Measurements from ENCODE around the gene SLC5A2.
"Not testable (repeated sequence)": the region's sequence is repeated elsewhere in the genome, so short reads cannot be mapped to it uniquely, and the experiment has no call there.

The SLC5A2 gene
- 1.6 to 4.1 reads per million in 2 donors for total RNA-seq

GRCh38 chr16:31483081-31483480 lies at the start of gene SLC5A2:
SLC5A2 (plus strand) TSS chr16:31483123; CDS start chr16:31483137, 14 bp downstream.
- DNase-seq: no peak

GRCh38 chr16:31435341-31436220 lies 47.3 kb upstream of the SLC5A2 start:
- no peak for DNase-seq

DNA sequence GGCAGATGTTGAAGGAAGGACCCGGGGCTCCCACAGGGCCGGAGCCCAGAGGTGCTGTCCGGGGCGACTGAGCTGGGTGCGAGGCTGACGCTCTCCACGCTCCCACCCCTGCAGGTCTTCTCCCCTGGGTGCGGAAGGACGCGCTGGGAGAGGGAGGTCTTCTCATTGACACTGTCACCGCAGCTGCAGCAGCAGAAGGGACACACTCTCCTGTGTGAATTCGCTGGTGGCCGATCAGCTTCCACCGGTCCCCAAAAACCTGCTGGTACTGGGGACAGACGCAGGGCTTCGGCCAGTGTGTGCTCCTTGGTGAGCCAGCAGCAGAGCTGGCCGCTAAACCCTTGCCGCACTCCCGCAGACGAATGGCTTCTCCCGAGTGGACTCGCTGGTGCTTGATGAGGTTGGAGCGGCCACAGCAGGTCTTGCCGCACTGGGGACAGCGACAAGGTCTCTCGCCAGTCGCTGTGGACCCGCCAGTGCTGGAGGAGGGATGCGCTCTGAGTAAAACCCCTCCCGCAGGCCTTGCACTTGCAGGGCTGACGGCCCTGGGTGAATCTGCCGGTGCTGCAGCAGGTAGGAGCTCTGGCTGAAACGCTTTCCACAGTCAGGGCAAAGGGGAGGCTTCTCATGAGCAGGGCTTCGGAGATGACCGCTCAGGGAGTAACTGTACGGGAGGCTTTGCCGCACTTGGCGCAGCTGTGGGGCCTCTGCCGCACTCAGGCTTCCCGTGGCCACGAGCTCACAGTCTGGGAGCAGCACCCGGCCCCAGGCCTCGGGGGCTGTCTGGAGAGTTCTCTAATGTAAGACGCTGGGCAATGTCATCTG lies 46.5 kb upstream of the SLC5A2 start:
- DNase-seq: no peak

DNA sequence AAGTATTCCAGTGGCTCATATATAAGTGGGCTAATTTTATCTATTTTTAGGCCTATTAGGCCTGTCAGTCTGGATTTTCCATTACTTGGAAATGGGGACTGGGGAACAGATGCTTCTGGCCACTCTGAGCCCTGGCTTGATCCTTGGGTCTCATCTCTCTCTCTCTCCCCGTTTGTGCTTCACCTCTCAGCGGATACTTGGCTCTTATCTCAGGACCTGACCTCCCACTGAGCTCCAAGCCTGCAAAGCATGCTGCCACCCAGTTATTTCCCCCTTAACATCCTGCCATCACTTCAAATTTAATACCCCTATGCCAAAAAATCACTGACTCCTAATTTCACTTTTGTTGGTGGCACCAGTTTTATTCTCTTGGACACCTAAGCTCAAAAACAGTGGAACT lies 44.5 kb upstream of the SLC5A2 start:
- DNase-seq: no peak

GRCh38 chr16:31439023-31439422 lies 43.9 kb upstream of the SLC5A2 start:
- peak in 1 of 5 experiments; percentile 53 for DNase-seq

DNA sequence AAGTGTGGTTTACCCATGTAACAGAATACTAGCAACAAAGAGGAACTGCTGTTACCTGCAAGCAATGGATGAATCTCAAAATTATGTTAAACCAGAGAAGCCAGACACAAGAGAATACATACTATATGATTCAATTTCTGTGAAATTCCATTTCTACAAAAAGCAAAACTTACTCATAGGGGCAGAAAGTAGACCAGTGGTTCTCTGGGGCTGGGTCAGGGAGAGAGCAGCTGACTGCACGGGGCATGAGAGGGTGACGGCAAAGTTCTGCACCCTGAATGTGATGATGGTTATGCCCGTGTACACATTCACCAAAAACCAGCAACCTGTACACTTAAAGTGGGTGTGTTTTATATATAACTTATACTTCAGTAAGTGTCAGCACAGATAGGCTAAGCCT lies 43.4 kb upstream of the SLC5A2 start:
- no peak for DNase-seq

DNA sequence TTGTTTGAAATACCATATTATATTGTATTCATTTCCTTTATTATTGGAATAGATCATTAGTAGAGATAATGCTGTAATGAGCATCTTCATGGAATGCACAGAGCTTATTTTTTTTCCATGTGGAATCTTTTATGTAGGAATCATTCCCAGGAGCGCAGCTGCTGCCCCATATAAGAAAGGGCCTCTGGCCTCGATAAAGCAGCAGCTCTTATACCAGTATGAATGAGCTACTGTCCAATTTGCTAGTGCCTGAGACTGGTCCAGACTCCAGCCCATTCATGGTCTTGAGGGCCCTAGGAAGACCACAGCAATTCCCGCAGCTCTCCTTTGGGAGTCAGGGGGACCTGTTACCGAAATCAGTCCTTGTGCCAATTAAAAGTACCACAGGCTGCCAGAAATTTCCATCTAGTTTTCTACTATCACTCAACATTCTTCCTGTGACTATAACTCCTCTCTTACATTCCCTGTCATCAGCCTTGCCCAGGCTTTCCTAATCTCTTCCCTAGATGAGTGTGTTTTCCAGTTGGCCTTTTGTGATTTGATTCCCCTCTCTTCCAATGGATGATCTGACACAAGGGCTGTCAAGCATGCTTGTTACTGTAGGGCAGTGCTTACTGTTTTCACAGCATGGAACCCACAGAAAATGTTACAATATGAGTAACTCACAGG lies 42.3 kb upstream of the SLC5A2 start:
- peak in 1 of 5 experiments; percentile 30 for DNase-seq

GRCh38 chr16:31441956-31442355 lies 41.0 kb upstream of the SLC5A2 start:
- DNase-seq: no peak

DNA sequence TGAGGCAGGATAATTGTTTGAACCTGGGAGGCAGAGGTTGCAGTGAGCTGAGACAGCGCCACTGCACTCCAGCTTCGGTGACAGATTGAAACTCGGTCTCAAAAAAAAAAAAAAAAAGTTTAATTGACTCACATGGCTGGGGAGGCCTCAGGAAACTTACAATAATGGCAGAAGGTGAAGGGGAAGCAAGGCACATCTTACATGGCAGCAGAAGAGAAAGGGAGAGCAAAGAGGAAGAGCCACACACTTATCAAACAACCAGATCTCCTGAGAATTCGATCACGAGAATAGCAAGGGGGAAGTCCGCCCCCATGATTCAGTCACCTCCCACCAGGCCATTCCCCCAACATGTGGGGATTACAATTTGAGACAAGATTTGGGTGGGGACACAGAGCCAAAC lies 37.0 kb upstream of the SLC5A2 start:
- DNase-seq: not testable (repeated sequence)

DNA sequence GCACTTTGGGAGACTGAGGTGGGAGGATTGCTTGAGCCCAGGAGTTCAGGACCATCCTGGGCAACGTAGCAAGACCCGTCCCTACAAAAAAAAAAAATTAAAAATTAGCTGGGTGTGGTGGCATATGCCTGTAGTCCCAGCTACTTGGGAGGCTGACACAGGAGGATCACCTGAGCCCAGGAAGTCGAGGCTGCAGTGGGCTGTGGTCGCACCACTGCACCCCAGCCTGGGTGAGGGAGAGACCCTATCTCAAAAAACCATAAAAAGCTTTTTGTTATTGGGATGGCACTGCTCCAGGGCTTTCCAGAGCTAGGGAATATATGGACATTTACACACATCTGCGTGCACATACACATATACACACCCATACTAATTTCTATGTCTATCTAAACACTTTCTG lies 31.7 kb upstream of the SLC5A2 start:
- no peak for DNase-seq

DNA sequence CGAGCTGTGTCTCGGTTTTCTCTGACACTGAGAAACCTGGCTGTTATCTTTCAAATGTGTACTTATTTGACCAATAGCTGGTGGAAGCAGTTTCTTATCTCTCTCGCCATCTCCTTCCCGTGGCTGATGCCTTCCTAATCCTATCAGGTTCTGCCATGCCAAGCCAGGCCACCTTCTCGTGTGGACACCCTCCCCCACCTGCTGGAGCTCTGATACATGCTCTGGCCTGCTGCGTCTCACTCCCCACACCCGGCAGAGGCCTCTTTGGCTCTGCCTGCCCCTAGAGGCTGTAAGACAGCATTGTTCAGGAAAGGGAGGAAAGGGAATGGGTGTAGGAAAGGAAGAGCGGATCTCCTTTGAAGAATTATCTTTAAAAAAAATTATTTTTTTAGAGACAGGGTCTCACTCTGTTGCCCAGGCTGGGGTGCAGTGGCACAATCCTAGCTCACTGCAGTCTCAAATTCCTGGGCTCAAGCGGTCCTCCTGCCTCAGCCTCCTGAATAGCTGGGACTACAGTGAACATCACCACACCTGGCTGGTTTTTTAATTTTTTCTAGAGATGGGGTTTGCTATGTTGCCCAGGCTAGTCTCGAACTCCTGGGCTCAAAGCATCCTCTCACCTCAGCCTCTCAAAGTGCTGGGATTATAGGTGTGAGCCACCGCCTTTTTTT lies 31.1 kb upstream of the SLC5A2 start:
- DNase-seq: peak in 1 of 5 experiments; percentile 38

- DNase-seq: no peak
Observed at GRCh38 chr16:31452631-31453106, 30.3 kb upstream of the SLC5A2 start.

- DNase-seq: no peak
Observed at GRCh38 chr16:31453255-31454204, 29.4 kb upstream of the SLC5A2 start.

DNA sequence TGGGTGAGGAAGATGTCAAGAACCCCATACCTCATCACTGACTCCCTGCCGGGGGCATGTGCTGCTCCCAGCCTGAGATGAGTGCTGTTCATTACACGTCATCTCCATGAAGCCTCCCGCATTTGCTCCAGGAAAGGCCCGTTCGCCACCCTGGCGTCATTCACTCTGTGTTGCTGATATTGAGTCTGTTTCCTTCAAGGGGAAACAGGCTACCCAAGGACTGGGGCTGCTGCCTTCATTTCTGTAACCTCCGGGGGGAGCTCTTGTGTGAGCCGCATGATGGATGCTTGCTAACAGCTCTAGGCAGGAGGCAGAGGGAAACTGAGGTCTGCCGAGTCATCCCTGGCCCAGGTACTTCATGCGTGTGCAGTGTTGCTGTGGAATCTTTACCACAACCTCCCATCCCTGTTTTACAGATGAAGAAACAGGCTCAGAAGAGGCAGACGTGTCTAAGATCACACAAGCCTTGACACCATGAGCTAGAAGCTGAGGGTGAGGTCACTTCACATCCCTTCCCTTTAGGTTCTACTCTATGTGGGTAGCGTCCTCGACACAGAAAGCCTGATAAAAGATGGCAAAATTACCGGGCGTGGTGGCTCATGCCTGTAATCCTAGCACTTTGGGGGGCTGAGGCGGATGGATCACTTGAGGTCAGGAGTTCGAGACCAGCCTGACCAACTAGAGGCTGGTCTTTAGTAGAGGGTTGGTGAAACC lies 27.2 kb upstream of the SLC5A2 start:
- peak in 1 of 5 experiments; percentile 57 for DNase-seq

GRCh38 chr16:31456988-31457360 lies 25.9 kb upstream of the SLC5A2 start:
- no peak for DNase-seq

- peak in 3 of 5 experiments; percentile 42 to 85 (median 71) for DNase-seq
Observed at GRCh38 chr16:31458073-31458843, 24.7 kb upstream of the SLC5A2 start.

DNA sequence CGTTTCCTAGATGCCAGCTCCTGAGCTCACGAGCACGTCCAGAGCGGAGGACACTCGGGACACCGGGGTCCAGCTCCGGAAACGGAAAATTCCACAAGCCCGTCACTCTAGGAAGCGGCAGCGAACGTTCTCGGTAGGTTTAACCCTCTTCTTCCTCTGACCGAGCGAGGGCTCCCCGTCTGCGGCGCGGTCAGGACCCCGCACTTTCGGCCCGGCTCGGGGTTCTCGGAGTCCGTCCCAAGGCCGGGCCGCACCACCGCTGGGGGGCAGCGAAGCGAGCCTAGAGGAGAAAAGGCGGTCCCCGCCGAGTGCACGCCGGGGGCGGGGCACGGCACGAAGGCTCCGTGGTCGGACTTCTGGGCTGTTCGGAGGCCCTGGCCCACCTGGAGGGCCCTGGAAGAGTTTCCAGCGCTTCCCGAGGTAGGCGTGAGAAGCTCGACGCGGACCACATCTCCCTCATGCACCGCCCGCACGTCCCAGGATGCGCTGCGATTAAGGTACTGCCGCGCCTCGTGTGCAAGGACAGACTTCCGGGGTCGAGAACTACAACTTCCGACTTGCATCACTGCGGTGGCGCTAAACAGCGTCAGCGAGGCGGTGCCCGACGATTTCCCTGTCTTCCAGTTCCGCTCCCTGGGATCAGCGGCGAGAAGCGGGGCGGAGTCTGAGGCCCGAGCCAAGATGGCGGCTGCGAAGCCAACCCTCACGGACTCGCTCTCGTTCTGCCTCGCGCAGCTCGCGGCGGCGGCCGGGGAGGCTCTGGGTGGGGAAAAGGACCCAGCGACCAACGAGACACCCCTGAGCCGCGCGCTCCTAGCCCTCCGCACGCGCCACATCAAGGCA lies 23.9 kb upstream of the SLC5A2 start, which contains the start of gene ARMC5:
ARMC5 (plus strand) TSS at position 658 of the 843 bp plus-strand sequence; CDS start at position 682, 24 bp downstream.
- DNase-seq: peak; percentile 91 to 99 (median 97)

Measured in T-helper 2 cell (primary cell).